Stimulated activated CD8-positive, alpha-beta memory T cell treated with anti-CD3 and anti-CD28 coated beads, Interleukin-12 subunit alpha, Interleukin-12 subunit beta, amount 100 ng/mL, for 1 hour (primary cell): Measurements from ENCODE around the gene CD99.
"Not testable (repeated sequence)": the region's sequence is repeated elsewhere in the genome, so short reads cannot be mapped to it uniquely, and the experiment has no call there.

Experiments used
- DNase-seq: peaks from one replicate; pipeline ENCODE4 v3.0.0-alpha.2; 2020; ENCODE audit warnings: low read depth

The CD99 gene

DNA sequence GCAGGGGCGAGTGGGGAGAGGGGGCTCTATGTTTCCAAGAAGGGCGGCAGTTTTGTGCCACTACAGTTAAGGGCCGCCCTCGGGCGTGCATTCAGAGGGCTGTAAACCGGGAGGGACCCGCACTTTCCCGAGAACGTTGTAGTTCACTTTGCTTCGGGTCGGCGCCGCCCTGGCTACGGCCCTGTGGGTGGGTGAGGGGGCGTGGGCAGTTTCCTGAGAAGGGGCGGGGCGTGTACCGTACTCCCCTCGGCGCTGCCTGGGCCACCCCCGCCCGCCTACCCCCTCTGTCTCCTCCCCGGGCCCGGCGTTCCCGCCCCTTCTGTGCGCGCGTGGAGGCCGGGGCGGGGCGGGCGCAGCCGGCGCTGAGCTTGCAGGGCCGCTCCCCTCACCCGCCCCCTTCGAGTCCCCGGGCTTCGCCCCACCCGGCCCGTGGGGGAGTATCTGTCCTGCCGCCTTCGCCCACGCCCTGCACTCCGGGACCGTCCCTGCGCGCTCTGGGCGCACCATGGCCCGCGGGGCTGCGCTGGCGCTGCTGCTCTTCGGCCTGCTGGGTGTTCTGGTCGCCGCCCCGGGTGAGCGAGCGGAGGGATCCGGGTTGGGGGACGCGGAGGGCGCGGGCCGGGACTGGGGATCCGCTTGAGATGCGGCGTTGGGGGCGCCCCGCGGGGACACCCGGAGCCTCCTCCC, at the start of gene CD99:
CD99 (plus strand) TSS at position 440 of the 687 bp plus-strand sequence; CDS start at position 506, 66 bp downstream.
- DNase-seq: peak; percentile 87

GRCh38 chrX:2642146-2642545, 48.9 kb upstream of the CD99 start:
- DNase-seq: no peak

GRCh38 chrX:2642791-2643190, 48.3 kb upstream of the CD99 start:
- DNase-seq: no peak

GRCh38 chrX:2643880-2644279, 47.2 kb upstream of the CD99 start:
- DNase-seq: no peak

GRCh38 chrX:2645563-2645962, 45.5 kb upstream of the CD99 start:
- DNase-seq: no peak

DNA sequence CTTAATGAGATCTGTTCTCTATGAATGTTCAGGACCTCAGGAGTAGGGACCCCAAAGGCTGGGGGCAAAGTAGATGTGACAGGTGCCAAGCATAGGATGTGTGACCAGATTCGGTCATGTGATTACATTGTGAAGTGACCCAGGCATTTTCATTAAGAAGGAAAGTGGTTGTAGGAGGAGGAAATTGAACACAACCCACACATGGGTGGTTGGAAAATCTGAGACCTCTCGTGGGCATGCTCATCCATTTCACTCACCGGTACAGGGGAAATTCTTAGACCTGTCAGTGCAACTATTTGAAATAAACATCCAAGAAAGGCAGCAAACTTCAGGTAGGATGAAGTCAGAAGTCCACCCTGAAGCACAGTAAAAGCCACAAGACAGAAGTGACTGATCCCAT, 43.5 kb upstream of the CD99 start:
- DNase-seq: no peak

GRCh38 chrX:2650037-2650436, 41.1 kb upstream of the CD99 start:
- DNase-seq: no peak

DNA sequence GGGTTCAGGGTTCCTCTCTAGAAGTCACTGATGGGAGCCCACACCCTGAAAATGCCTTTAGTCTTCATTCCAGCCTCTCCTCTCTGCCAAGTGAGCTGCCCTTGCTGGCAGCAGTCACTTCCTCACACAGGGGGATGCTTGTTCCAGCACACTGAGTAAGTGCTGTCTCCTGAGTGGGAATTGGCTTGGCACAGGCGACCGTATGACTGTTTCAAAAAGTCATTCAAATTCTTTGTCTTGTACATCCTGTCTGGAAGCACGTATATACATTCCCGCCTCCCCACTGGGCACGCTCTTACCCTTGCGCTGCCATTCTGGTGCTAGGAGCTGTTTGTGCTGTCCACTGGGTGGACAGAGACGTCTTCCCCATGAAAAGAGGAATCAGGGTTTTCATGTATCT, 40.2 kb upstream of the CD99 start:
- DNase-seq: no peak

- DNase-seq: no peak
These were observed 39.0 kb upstream of the CD99 start for GRCh38 chrX:2652106-2652505.

DNA sequence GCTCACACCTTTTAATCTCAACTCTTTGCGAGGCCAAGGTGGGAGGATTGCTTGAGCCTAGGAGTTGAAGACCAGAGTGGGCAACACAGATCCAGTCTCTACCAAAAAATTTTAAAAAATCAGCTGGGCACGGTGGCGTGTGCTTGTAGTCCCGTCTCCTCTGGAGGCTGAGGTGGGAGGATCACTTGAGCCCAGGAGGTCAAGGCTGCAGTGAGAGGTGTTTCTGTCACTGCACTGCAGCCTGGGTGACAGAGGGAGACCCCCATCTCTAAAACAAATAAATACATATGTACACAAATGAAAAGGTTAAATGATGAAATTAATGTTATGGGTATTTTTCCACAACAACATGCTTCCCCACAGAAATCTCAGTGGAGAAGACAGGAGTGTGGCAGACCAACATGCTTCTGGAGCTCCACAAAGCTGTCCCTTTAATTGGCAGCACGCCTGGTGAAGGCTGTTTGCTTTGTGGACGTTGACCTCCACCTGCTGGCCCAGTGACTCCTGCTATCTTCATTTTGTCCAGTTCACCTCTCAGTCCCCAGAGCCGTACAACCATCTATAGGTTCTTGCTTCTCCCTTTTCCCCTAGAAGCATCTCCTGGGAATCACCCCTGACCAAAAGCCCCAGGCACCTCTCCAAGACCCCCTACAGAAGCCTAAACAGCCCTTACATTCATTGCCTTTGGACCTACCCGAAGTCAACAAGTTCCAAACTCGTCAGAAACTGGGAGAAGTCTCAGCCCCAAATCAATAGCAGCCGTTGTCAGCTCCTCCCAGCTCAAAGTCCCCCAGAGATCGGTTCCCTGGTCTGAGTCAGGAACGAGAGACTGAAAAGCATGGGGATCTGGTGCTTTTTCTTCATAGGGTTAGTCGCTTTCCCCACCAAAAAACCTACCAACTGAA, 36.4 kb upstream of the CD99 start:
- no peak for DNase-seq

DNA sequence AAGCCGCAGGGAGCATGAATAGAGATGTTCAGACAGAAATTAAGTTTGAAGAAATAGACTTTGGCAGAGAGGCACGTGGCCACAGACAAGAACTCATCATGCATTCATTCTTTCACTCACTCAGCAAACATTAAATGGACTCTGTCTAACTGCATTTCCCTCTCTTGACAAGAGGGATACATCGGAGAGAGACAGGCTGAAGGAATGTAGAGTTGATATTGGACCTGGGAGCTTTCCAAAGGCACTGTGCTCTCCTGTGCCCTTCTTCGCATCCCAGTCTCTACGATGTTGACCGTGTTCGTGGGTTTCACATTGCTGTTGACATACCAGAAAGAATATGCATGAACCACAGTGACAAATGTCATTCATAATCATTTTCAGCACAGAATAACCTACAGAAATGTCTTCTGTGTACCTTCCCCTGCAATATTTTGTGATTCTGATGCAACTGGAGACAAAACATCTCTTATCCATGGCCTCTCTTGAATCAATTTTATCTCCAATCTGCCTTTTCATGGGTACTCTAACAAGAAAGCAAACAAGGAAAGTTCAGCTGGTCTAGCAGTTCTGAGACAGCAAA, 34.7 kb upstream of the CD99 start:
- DNase-seq: no peak

DNA sequence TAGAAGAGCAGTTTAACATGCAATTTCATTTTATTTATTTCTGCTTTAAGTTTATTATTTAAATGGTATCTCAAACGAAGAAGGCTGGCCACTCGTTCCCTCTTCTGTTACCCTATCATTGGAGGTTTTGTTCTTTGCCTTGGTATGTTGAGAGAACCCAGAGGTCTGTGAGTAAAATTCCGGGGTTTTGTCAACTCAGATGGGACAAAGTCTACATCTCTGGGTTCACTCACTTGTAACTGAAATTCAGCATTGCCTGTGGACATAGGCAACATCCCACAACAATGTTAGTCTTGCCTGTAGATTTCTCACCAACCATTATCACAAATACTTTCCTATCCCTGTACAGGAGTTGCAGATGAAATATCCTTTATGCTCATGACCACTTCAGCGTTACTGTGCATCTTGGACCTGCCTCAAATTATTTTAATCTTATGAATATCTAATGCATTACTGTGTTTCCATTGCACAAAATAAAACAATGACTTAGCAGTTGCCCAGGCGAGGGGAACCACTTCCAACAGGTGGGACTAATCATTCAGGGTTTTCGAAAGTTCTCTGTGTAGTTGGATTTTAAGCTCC, 33.5 kb upstream of the CD99 start:
- no peak for DNase-seq

- DNase-seq: no peak
These were observed 32.4 kb upstream of the CD99 start for GRCh38 chrX:2658585-2659292.

DNA sequence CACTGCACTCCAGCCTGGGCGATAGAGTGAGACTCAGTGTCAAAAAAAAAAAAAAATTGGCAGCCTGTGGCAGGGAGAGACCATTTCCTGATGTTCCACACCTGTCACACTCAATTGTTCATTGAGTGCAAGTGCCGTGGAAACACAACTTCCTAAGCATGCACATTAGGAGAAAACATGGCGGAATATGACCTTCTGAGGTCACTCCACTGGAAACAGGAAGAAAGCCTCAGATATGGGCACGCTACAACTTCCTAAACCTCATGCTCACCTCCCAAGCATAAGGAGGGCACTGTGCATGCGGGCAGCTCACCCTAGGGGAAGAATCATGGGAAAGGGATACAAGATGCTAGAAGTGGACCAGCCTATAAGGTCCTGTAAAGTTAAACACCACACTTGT, 28.5 kb upstream of the CD99 start:
- no peak for DNase-seq

- DNase-seq: no peak
These were observed 26.6 kb upstream of the CD99 start for GRCh38 chrX:2664502-2664901.

GRCh38 chrX:2665387-2666304, 25.4 kb upstream of the CD99 start:
- DNase-seq: no peak

- no peak for DNase-seq
These were observed 24.6 kb upstream of the CD99 start for GRCh38 chrX:2666491-2666890.

DNA sequence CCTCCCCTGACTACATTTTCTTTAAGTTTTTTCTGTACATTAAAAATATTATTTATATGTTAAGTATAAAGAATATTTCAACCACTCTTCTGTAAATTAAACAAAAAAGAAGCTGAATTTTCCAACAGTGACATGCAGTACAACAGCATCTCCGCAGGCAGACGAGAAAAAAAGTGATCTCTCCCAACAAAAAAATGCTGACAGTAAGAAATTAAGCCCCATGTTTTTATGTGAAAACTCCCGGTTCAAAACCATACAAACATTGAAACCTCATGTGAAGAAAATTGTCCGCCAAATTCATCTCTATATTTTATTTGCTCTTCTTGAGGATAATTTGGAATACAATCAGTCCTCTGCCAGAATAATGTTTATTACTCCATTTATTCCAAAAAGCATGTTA, 20.1 kb upstream of the CD99 start:
- no peak for DNase-seq

- DNase-seq: no peak
These were observed 19.0 kb upstream of the CD99 start for GRCh38 chrX:2672084-2672483.

- no peak for DNase-seq
These were observed 17.5 kb upstream of the CD99 start for GRCh38 chrX:2673611-2674010.

GRCh38 chrX:2675657-2676200, 15.4 kb upstream of the CD99 start:
- DNase-seq: not testable (repeated sequence)
